GM18505 (cell line): ENCODE results near the gene C11orf42.
"Not testable (repeated sequence)": the region's sequence is repeated elsewhere in the genome, so short reads cannot be mapped to it uniquely, and the experiment has no call there.

Source experiments
- ATAC-seq: cut with Tn5 transposase; IDR thresholded peaks from one replicate; pipeline ENCODE4 v1.9.1; 2021; ENCODE audit not compliant: unreplicated experiment
- POLR2A ChIP-seq: IDR thresholded peaks from 4 replicates; pipeline ENCODE4 v1.6.1; 2011; ENCODE audit warnings: borderline replicate concordance; ENCODE audit not compliant: insufficient read depth, insufficient read length; ENCODE audit errors: extremely low read depth

Gene C11orf42

GRCh38 chr11:6234387-6235107 is 29.2 kb downstream of the C11orf42 start, which contains the start of gene FHIP1B:
Gene FHIP1B, minus strand, starts transcription at chr11:6234636. Its CDS starts 10,120 bp downstream, at chr11:6224516.
- peak; percentile 73 for TF ChIP-seq POLR2A
- peak; percentile 94 for ATAC-seq

DNA sequence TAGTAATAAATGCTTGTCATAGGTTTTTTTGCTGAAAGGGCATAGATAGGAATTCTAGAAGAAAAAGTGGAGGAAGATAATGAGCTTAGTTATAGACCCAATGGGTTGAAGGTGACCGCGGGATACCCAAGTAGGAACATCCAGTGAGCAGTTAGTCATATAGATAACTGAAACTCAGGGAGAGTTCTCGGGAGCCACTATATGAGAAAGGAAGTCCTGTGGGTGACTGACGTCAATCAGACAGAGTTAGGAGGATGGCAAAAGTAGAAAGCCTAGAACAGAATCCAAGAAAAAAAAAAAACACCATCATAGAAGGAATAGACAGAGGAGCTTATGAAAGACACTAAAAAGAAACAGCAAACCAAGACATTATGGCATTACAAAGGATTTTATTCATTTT is 31.9 kb downstream of the C11orf42 start:
- ATAC-seq: no peak
- no peak for TF ChIP-seq POLR2A

GRCh38 chr11:6237761-6238302 is 32.5 kb downstream of the C11orf42 start:
- no peak for TF ChIP-seq POLR2A
- ATAC-seq: no peak

GRCh38 chr11:6238902-6239301 is 33.5 kb downstream of the C11orf42 start, which contains the start of gene CNGA4:
Gene CNGA4, plus strand, starts transcription at chr11:6239089. Its CDS starts 118 bp downstream, at chr11:6239207.
- no peak for TF ChIP-seq POLR2A
- ATAC-seq: no peak

DNA sequence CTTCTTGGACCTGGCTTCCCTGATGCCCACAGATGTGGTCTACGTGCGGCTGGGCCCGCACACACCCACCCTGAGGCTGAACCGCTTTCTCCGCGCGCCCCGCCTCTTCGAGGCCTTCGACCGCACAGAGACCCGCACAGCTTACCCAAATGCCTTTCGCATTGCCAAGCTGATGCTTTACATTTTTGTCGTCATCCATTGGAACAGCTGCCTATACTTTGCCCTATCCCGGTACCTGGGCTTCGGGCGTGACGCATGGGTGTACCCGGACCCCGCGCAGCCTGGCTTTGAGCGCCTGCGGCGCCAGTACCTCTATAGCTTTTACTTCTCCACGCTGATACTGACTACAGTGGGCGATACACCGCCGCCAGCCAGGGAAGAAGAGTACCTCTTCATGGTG is 34.8 kb downstream of the C11orf42 start:
- no peak for ATAC-seq
- TF ChIP-seq POLR2A: no peak

DNA sequence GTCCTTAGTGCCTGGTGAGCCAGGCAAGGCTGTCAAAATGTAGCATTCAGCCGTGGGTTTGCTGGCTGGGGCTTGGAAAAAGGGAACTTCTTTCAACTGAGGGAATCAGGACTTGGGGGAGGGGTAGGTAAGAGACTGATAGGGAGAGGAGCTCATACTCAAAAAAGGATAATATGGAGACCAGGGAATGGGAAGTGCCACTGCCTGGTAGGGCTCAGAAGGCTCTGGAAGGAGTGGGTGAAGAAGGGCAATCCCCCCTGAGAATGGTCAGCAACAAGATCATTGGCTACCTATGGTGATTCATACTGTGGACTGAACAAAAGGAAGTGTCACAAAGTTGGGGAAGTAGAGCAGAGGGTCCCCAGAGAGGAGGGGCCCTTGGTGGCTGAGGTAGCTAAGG is 35.4 kb downstream of the C11orf42 start:
- no peak for ATAC-seq
- TF ChIP-seq POLR2A: no peak

DNA sequence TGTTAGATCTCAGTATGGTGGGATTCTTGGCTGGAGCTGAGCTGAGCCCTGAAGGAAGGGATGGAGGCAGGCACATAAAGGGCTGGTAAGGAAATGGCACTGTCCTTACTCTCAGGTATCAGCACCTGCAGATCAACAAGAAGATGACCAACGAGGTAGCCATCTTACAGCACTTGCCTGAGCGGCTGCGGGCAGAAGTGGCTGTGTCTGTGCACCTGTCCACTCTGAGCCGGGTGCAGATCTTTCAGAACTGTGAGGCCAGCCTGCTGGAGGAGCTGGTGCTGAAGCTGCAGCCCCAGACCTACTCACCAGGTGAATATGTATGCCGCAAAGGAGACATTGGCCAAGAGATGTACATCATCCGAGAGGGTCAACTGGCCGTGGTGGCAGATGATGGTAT is 36.0 kb downstream of the C11orf42 start:
- ATAC-seq: no peak
- no peak for TF ChIP-seq POLR2A

- no peak for TF ChIP-seq POLR2A
- no peak for ATAC-seq
Observed at GRCh38 chr11:6245536-6245935, 40.2 kb downstream of the C11orf42 start.

GRCh38 chr11:6248248-6248647 is 42.9 kb downstream of the C11orf42 start:
- no peak for TF ChIP-seq POLR2A
- ATAC-seq: no peak

GRCh38 chr11:6248897-6249296 is 43.5 kb downstream of the C11orf42 start:
- not testable (repeated sequence) for ATAC-seq

DNA sequence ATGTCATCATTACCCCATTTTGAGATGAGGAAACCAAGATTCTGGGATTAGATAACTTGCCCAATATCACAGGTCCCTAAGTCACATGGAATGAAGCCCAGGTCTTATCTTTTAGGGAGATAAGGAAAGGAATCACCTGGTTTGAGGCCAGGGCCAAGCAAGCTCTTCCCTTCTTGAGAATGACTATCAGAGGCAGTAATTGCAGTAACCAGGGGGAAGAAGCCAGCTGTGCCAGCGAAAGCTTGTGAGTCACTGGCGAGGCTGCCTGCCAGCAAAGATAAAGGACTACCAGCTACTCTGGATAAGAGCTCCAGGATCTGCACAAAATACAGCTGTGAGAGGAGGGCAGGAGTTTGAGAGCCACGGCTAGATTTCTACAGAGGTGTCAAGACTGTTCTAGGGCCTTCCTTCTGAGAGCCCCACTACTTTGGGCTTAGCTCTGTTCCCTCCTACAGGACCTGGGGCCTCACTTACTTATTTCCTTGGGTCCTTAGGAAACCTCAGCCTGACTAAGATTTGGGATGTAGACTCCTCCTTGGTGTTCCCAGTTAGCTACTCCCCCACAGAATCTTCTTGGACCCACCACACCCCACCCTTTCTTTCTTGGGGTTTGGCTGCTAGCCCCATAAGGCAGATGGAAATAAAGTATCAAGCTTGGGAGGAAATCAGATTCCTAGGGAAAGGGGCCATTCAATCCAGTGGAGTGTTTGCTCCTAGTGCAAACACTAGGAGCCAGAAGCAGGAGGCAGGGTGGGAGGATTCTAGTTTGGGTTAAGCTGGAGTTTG is 44.6 kb downstream of the C11orf42 start:
- no peak for ATAC-seq
- no peak for TF ChIP-seq POLR2A

DNA sequence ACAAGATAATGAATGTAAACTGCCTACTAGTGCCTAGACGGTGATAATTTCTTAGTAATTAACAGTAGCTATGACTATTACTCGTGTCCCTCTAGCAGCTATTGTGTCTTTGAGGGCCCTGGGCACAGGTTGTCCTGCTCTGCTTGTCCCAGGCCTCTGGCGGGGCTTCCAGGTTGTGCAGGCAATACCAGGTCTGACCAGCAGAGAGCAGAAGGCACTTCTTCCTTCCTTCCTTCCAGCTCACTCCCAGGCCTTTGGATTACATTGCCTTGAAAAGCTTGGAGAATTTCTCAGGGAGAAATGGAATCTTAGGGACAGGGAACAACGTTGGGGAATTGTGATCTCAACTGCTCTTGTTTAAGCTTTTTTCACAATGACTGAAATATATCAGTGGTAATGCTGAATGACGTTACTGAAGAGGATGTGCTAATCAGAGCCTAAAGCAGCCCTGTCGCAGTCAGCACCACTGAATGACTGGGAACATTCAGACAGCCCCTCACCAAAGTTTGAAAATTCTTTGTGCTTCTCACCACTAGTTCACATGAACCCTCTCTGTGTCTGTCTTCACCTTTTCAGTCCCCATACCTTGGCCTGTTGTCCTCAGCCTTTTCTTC is 45.9 kb downstream of the C11orf42 start:
- TF ChIP-seq POLR2A: no peak
- peak; percentile 64 for ATAC-seq

GRCh38 chr11:6251990-6252473 is 46.7 kb downstream of the C11orf42 start:
- ATAC-seq: no peak
- no peak for TF ChIP-seq POLR2A
